ENCODE measurements around the gene ATRNL1. TPM values are rescaled to one million over a fixed set of nuclear protein-coding genes. Genes with fewer than 3 reads are reported as not detected.

Gene ATRNL1
- polyA plus RNA-seq, 1 donor from 2014 or later = 47.8 TPM

DNA sequence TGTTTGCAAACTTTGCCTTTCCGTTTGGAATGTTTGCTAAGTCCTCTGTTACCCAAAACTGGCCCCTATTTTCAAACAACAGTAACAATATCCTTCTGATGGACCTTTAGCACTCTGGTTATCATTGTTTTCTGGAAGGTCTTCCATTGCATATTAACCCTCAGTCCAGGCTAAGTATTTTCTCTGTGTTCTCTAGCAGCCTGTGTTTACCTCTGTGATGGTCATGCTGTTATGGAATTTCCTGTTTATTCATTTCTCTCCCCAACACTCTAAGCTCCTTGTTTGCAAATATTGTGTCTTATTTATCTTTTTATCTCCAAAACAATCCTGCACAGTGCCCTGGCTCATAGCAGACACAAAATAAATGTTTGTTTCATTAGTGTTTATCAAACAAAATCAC is 560.3 kb downstream of the ATRNL1 start:
- Histone ChIP-seq H3K36me3 (ENCODE audit: insufficient read depth, low read length) (no peaks in the 10 kb centered on the region), H3K9ac (ENCODE audit: low read length) (no peak overlapping the region), H3K79me2 (replicated peaks; ENCODE audit: insufficient read depth, low read length) (no peaks in the 10 kb centered on the region), H3K27me3 (ENCODE audit: insufficient read depth, low read depth, low read length) (no peaks in the 10 kb centered on the region), H3K9me3 (ENCODE audit: low read length) (no peaks in the 10 kb centered on the region), H3F3A (ENCODE audit: insufficient read depth, low read length, poor library complexity, severe bottlenecking) (no peaks in the 10 kb centered on the region), H2AFZ (ENCODE audit: low read depth, low read length) (no peak overlapping the region), H3K27ac (ENCODE audit: low read length) (no peak overlapping the region), H4K20me1 (ENCODE audit: insufficient read depth) (no peaks in the 10 kb centered on the region), H3K4me2 (ENCODE audit: low read length) (no peak overlapping the region), H3K4me3 (ENCODE audit: low read length) (no peak overlapping the region), H3K9me2 (ENCODE audit: insufficient read depth, low read length) (no peaks in the 10 kb centered on the region)
- TF ChIP-seq, protein P1, sequence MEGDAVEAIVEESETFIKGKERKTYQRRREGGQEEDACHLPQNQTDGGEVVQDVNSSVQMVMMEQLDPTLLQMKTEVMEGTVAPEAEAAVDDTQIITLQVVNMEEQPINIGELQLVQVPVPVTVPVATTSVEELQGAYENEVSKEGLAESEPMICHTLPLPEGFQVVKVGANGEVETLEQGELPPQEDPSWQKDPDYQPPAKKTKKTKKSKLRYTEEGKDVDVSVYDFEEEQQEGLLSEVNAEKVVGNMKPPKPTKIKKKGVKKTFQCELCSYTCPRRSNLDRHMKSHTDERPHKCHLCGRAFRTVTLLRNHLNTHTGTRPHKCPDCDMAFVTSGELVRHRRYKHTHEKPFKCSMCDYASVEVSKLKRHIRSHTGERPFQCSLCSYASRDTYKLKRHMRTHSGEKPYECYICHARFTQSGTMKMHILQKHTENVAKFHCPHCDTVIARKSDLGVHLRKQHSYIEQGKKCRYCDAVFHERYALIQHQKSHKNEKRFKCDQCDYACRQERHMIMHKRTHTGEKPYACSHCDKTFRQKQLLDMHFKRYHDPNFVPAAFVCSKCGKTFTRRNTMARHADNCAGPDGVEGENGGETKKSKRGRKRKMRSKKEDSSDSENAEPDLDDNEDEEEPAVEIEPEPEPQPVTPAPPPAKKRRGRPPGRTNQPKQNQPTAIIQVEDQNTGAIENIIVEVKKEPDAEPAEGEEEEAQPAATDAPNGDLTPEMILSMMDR (IDR thresholded peaks at IDR 0.05; ENCODE audit: poor library complexity, severe bottlenecking) = no peak
- TF ChIP-seq, protein P2, sequence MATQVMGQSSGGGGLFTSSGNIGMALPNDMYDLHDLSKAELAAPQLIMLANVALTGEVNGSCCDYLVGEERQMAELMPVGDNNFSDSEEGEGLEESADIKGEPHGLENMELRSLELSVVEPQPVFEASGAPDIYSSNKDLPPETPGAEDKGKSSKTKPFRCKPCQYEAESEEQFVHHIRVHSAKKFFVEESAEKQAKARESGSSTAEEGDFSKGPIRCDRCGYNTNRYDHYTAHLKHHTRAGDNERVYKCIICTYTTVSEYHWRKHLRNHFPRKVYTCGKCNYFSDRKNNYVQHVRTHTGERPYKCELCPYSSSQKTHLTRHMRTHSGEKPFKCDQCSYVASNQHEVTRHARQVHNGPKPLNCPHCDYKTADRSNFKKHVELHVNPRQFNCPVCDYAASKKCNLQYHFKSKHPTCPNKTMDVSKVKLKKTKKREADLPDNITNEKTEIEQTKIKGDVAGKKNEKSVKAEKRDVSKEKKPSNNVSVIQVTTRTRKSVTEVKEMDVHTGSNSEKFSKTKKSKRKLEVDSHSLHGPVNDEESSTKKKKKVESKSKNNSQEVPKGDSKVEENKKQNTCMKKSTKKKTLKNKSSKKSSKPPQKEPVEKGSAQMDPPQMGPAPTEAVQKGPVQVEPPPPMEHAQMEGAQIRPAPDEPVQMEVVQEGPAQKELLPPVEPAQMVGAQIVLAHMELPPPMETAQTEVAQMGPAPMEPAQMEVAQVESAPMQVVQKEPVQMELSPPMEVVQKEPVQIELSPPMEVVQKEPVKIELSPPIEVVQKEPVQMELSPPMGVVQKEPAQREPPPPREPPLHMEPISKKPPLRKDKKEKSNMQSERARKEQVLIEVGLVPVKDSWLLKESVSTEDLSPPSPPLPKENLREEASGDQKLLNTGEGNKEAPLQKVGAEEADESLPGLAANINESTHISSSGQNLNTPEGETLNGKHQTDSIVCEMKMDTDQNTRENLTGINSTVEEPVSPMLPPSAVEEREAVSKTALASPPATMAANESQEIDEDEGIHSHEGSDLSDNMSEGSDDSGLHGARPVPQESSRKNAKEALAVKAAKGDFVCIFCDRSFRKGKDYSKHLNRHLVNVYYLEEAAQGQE (IDR thresholded peaks at IDR 0.05; ENCODE audit: borderline replicate concordance) = no peak
- TF ChIP-seq TAF1 (IDR thresholded peaks at IDR 0.05; ENCODE audit: low read depth) = no peak
- no peak for TF ChIP-seq MXI1 (conservative IDR thresholded peaks at IDR 0.05; ENCODE audit: poor library complexity, severe bottlenecking)
- TF ChIP-seq EP300 (conservative IDR thresholded peaks at IDR 0.05; ENCODE audit: poor library complexity, severe bottlenecking) = no peak
- TF ChIP-seq SMC3 (conservative IDR thresholded peaks at IDR 0.05; ENCODE audit: poor library complexity) = no peak
- no peak for TF ChIP-seq POLR2AphosphoS5 (IDR thresholded peaks at IDR 0.05)
- TF ChIP-seq RAD21 (conservative IDR thresholded peaks at IDR 0.05) = no peak
- no peak for TF ChIP-seq EZH2 (IDR thresholded peaks at IDR 0.05; ENCODE audit: borderline replicate concordance, insufficient read depth, low read length, poor library complexity, severe bottlenecking)

DNA sequence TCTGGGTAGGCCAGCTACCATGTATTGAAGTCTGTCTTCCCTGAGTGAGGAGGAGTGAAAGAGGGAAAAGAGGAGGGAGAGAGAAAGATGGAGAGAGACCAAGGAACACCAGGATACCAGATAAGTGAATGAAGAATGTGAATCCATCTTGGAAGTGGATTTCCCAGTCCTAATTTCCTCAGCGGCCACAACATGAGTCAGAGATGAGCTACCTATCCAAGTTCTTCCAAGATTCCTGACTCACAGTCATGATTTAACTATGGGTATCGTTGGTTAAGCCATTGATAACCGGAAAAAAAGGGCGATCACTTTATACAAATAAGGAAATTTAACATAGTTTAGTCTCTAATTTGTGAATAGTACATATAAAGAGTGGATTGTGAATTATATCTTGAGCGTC is 561.8 kb downstream of the ATRNL1 start:
- no peaks in the 10 kb centered on the region for H3F3A ChIP-seq (ENCODE audit: insufficient read depth, low read length, poor library complexity, severe bottlenecking)
- no peaks in the 10 kb centered on the region for H3K36me3 ChIP-seq (ENCODE audit: insufficient read depth, low read length)
- H3K9me2 ChIP-seq (ENCODE audit: insufficient read depth, low read length) = no peaks in the 10 kb centered on the region
- H3K27ac ChIP-seq (ENCODE audit: low read length) = no peak overlapping the region
- H3K4me2 ChIP-seq (ENCODE audit: low read length) = no peak overlapping the region
- H3K4me3 ChIP-seq (ENCODE audit: low read length) = no peak overlapping the region
- TF ChIP-seq POLR2AphosphoS5 (IDR thresholded peaks at IDR 0.05) = no peak
- TF ChIP-seq, protein P2 (IDR thresholded peaks at IDR 0.05; ENCODE audit: borderline replicate concordance) = no peak
- no peak for TF ChIP-seq EP300 (conservative IDR thresholded peaks at IDR 0.05; ENCODE audit: poor library complexity, severe bottlenecking)
- TF ChIP-seq EZH2 (IDR thresholded peaks at IDR 0.05; ENCODE audit: borderline replicate concordance, insufficient read depth, low read length, poor library complexity, severe bottlenecking) = no peak
- no peak for TF ChIP-seq SMC3 (conservative IDR thresholded peaks at IDR 0.05; ENCODE audit: poor library complexity)
- TF ChIP-seq RAD21 (conservative IDR thresholded peaks at IDR 0.05) = no peak
- no peak overlapping the region for H3K9ac ChIP-seq (ENCODE audit: low read length)
- H4K20me1 ChIP-seq (ENCODE audit: insufficient read depth) = no peaks in the 10 kb centered on the region
- no peaks in the 10 kb centered on the region for H3K27me3 ChIP-seq (ENCODE audit: insufficient read depth, low read depth, low read length)
- no peaks in the 10 kb centered on the region for H3K9me3 ChIP-seq (ENCODE audit: low read length)
- H3K79me2 ChIP-seq (replicated peaks; ENCODE audit: insufficient read depth, low read length) = no peaks in the 10 kb centered on the region
- no peak overlapping the region for H2AFZ ChIP-seq (ENCODE audit: low read depth, low read length)
